NCI-H2227 treated with DMSO at 0.1 percent for 48 hours (cell line): Measurements from ENCODE around the gene VSTM2L.

Experiments
- DNase-seq: peaks from one replicate; lab custom pipeline; 2025; lab: John Stamatoyannopoulos, UW

The VSTM2L gene

DNA sequence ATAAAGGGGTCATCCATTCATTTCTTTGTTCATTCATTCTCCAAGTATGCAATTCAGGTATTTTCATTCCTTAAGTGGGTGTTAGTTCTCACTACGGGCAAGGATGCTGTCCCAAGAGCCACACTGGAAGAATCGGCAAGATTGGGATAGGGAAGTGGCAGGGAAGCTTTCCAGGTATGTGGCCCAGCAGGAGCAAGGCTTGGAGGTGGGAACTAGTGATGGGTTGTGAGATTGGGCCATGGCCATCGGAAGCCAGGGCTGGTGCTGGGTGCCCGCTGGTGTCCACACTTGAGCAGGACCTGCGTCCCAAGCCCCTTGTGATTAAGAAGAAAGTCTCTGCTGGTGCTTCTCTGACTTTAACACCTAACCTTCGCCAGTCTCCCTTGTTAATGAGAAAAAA, 15.1 kb downstream of the VSTM2L start:
- DNase-seq = no peak

GRCh38 chr20:37919389-37920040, 16.6 kb downstream of the VSTM2L start:
- DNase-seq = peak; percentile 26

GRCh38 chr20:37920270-37920669, 17.3 kb downstream of the VSTM2L start:
- DNase-seq = no peak

DNA sequence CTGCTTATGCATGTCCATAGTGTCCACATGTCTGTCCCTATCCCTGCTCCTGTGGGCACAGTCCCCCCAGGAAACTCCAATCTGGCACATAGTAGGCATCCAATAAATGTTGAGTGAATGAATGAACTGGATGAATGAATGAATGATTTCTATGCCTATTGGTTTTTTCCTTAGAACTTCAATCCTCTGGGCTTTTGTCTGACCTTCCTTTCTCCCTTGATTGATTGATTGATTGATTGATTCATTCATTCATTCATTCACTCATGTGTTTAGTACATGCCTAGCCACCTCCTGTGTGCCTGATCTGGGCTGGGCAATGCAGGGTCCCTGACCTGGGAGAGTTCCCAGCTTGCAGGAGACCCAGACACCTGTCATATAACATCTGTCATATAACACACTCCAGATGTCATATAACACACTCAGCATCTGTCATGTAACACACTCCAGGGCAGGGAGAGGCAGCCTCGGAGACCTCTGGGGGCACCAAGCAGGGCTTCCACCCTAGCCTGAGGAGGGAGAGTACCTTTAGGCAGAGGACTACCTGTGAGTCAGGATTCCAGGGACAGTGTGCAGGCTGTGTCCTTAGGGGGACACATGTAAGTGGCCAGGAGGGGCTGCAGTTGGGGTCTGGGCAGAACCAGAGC, 17.9 kb downstream of the VSTM2L start:
- no peak for DNase-seq

DNA sequence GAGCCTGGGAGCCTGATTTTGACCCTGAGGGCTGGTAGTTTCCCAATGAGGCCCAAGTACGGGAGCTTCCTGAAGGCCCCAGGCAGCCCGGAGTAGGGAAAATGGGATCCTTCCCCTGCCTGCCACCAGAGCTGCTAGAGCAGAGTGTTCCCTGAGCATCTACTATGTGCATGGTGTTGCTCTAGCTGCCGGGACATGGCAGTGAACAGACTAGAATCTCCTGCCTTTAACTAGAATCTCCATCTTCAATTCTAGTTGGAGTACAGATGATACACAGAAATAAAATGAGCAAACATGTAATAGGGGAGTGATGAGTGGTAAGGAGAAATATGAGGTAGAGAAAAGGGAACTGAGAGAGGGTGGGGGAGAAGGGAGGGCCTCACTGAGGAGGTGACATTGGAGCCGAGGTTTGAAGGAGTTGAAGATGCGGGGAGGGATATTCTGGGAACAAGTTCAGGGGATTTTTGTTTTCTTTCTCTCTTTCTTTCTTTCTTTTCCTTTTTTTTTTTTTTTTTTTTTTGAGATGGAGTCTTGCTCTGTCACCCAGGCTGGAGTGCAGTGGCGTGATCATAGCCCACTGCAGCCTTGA, 18.5 kb downstream of the VSTM2L start:
- DNase-seq = no peak

DNA sequence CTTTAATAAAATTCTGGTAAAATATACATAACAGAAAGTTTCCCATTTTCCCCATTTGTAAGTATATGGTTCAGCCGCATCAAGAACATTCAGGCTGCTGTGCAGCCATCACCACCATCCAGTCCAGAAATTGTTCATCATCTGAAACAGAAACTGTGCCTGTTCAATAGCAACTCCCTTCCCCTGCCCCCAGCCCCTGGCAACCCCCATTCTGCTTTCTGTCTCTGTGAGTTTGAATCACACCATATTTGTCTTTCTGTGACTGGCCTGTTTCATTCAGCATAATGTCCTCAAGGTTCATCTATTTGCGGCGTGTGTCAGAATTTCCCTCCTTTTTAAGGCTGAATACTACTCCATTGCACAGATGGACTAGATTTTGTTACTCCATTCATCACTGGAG, 19.1 kb downstream of the VSTM2L start:
- no peak for DNase-seq

GRCh38 chr20:37925265-37926165, 22.6 kb downstream of the VSTM2L start:
- DNase-seq = no peak

DNA sequence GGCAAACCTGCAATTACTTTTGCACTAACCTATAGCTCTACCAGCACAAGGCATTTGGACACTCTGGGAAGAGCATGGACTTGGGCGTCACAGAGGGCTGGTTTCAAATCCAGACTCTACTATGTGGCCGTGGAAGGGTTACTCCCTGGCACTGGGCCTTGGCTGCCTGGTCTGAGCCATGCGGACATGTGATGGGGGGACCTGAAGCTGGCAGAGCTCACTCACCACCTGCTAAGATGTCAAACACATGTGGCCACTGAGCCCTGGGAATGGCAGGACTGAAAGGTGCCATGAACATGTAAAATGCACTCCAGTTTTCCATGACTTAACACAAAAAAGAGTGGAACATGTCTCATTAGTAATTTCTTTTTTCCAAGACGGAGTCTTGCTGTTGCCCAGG, 23.7 kb downstream of the VSTM2L start:
- DNase-seq = no peak

- no peak for DNase-seq
Observed at GRCh38 chr20:37927410-37928095, 24.6 kb downstream of the VSTM2L start.

GRCh38 chr20:37928996-37929682, 26.2 kb downstream of the VSTM2L start:
- DNase-seq = no peak

GRCh38 chr20:37929683-37930014, 26.7 kb downstream of the VSTM2L start:
- DNase-seq = no peak

DNA sequence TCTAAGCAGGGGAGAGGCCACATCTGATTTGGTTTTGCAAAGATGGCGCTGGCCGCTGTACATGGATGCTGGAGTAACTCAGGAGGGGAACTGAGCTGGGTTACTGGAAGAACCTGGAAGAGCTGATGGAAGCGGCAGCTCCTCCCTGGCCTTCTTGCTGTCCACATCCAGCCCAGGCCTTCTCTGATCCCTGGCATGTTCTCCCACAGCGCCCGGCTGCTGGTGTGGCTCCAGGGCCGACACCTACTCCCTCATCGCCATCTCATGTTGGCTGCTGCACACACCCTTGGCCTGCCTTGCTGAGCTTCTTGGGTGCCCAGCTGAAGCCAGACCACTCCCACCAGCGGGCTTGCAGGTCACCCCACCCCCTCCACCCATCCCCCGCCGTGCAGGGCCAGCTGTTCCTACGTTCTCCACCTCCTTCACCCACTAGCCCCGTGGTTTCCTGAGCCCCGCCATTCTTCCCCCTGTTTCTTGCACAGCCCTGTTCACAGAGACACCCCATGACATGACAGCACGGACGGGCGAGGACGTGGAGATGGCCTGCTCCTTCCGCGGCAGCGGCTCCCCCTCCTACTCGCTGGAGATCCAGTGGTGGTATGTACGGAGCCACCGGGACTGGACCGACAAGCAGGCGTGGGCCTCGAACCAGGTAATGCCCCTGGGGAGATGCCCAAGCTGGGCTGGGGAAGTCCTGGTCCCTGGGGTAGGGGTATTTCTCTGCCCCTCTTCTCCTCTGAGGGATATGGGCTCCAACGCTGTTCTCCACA, 28.4 kb downstream of the VSTM2L start:
- no peak for DNase-seq

DNA sequence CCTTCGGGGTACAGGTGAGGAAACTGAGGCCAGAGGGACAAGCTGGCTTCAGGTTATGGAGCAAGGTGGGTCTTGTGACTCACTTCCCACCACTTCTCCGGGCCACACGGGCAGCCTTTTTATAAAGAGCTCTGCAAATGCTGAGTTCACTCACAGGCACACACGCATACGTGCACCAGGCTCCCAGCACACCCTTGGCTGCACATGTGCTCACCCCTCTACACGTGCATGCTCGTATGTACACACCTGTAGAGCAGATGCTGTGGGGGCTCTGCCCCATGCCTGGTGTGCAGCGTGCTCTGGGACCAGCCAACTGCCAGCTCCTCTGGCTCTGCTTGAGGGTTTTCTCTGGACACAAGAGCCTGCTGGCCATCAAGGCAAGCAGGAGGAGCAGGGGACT, 29.1 kb downstream of the VSTM2L start:
- no peak for DNase-seq

DNA sequence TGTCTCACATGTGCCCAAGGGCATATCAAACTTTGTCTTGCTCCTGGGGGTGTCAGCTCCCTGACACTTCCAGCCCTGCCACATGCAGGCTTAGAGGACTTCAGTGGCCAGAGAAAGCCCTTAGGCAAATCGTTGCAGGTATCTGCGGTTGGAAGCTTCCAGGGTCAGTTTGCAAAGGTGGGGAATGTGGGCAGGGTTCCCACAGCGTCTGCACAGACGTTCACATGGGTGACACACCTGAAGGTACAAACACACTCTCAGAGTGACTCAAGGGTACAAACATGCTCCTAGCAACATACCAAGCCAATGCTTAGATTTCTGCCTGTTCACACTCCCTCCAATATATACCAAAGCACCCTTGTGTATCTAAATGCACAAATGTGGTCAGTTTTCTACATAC, 30.0 kb downstream of the VSTM2L start:
- DNase-seq = no peak

- no peak for DNase-seq
Observed at GRCh38 chr20:37933786-37934633, 31.1 kb downstream of the VSTM2L start.

GRCh38 chr20:37934634-37935375, 31.9 kb downstream of the VSTM2L start:
- DNase-seq = no peak

GRCh38 chr20:37935435-37935834, 32.5 kb downstream of the VSTM2L start:
- no peak for DNase-seq

- no peak for DNase-seq
Observed at GRCh38 chr20:37936041-37936440, 33.1 kb downstream of the VSTM2L start.

DNA sequence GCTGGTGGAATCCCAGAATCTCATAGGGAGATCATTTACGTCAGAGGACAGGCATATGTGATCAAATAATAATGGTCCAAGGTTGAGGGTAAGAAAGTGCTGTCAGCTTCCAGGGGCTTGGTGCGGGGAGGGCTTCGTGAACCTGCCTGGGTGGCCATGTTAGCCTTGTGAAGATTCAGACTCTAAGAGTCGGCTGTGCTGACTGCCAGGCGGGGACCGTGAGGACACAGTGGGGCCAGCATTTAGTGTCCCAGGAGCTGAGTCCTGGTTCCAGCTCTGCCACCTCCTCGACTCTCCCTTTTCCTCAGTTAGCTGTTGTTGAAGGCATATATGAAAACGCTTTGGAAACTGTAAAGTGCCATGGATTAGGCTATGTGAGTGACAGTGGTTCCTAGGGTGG, 33.5 kb downstream of the VSTM2L start:
- DNase-seq = no peak
